Kidney (tissue), 14 donors: ENCODE measurements around the gene DNAH2. TPM values are rescaled to one million over a fixed set of nuclear protein-coding genes. Genes with fewer than 3 reads are reported as not detected.

ENCODE experiments used
- DNase-seq, 5 donors: peaks; one replicate each; pipeline ENCODE4 v3.0.0-alpha.2; 2013 to 2020
- FAIRE-seq: peaks from 2 replicates; lab custom pipeline; 2012; peaks lifted over from hg19 to GRCh38; lab: Jason Lieb, UNC
- H3K27ac ChIP-seq, 2 donors: one replicate each; pipeline ENCODE4 v1.7.0; 2013; ENCODE audit warnings: low read depth in 2 of 2, low read length in 2 of 2, inconsistent platforms in 1 of 2
- H3K27me3 ChIP-seq: one replicate; pipeline ENCODE4 v1.7.1; 2013; ENCODE audit warnings: low read length, inconsistent platforms; ENCODE audit not compliant: control insufficient read depth, insufficient read depth
- H3K36me3 ChIP-seq, 3 donors: one replicate each; pipeline versions ENCODE4 v1.7.0 to v1.7.1; 2013; ENCODE audit warnings: low read length in 3 of 3, control low read depth in 1 of 3, inconsistent platforms in 1 of 3; ENCODE audit not compliant: insufficient read depth in 3 of 3, control insufficient read depth in 2 of 3
- H3K4me1 ChIP-seq, 3 donors: one replicate each; pipeline versions ENCODE4 v1.7.0 to v1.7.1; 2013; ENCODE audit warnings: low read length in 3 of 3, inconsistent platforms in 1 of 3, low read depth in 1 of 3; ENCODE audit not compliant: control insufficient read depth in 2 of 3, insufficient read depth in 2 of 3
- H3K4me3 ChIP-seq, 3 donors: one replicate each; pipeline versions ENCODE4 v1.7.0 to v1.8.1; 2013; ENCODE audit warnings: low read length in 3 of 3, control low read depth in 1 of 3, inconsistent platforms in 1 of 3
- H3K9ac ChIP-seq, 3 donors: one replicate each; pipeline versions ENCODE4 v1.7.0 to v1.7.1; 2013; ENCODE audit warnings: low read length in 3 of 3, control low read depth in 1 of 3, inconsistent platforms in 1 of 3
- H3K9me3 ChIP-seq, 3 donors: one replicate each; pipeline versions ENCODE4 v1.7.0 to v1.7.1; 2013; ENCODE audit warnings: low read length in 3 of 3, control low read depth in 1 of 3, inconsistent platforms in 1 of 3; ENCODE audit not compliant: control insufficient read depth in 2 of 3, insufficient read depth in 1 of 3
- intact Hi-C: fragments of 100-400 bp; cut with DNase I; formaldehyde crosslinking; loops from one replicate; pipeline ENCODE4 v1.11.1; 2022
- polyA plus RNA-seq: library from polyadenylated mRNA; stranded (reverse); fragments of 350-450 nt; fragmentation: Illumina TruSeq; extraction: RNeasy Lipid Tissue Mini Kit (QIAGEN cat#74804); gene quantifications from one replicate; pipeline ENCODE4 v1.2.3, GENCODE V29; 2014; ENCODE audit warnings: low read depth, low replicate concordance; ENCODE audit not compliant: insufficient read depth
- total RNA-seq: library from RNA; stranded (reverse); fragmentation: NEBNext Ultra II Directional; extraction: Animal tissue kit (Norgen Biotek cat#: 25700); gene quantifications from one replicate; pipeline ENCODE4 v1.2.1, GENCODE V29; 2021
- TF ChIP-seq, protein P1 (sequence below): IDR thresholded peaks from 3 replicates; pipeline ENCODE4 v1.5.1; 2012; ENCODE audit warnings: mild to moderate bottlenecking, moderate library complexity, borderline replicate concordance; ENCODE audit not compliant: insufficient read depth; ENCODE audit errors: extremely low read depth
- donor health status: control.
- donor health status: control.
- donor health status: control.
- donor health status: control.
- donor health status: control.
- donor health status: DM: yes; HTN: yes; CAD: no.
- donor health status: Normal renal cell carcinoma (clear cell type).

Gene DNAH2
- total and polyA plus RNA-seq, 2 donors from 2014 or later, result 0.17 to 0.66 TPM

GRCh38 chr17:7695586-7695985, 22.0 kb upstream of the DNAH2 start:
- DNase-seq (no peak), FAIRE-seq (no peak)
- intact Hi-C loops, result no loop called here
- Histone ChIP-seq H3K4me1 (no peaks in the 10 kb centered on the region), H3K36me3 (peaks cover 0 to 2% (median 0%) of the 10 kb centered on the region in 3 donors), H3K27ac (no peak overlapping the region), H3K9ac (no peak overlapping the region), H3K9me3 (no peaks in the 10 kb centered on the region), H3K27me3 (no peaks in the 10 kb centered on the region), H3K4me3 (no peak overlapping the region)
- TF ChIP-seq, protein P1, sequence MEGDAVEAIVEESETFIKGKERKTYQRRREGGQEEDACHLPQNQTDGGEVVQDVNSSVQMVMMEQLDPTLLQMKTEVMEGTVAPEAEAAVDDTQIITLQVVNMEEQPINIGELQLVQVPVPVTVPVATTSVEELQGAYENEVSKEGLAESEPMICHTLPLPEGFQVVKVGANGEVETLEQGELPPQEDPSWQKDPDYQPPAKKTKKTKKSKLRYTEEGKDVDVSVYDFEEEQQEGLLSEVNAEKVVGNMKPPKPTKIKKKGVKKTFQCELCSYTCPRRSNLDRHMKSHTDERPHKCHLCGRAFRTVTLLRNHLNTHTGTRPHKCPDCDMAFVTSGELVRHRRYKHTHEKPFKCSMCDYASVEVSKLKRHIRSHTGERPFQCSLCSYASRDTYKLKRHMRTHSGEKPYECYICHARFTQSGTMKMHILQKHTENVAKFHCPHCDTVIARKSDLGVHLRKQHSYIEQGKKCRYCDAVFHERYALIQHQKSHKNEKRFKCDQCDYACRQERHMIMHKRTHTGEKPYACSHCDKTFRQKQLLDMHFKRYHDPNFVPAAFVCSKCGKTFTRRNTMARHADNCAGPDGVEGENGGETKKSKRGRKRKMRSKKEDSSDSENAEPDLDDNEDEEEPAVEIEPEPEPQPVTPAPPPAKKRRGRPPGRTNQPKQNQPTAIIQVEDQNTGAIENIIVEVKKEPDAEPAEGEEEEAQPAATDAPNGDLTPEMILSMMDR, result no peak

DNA sequence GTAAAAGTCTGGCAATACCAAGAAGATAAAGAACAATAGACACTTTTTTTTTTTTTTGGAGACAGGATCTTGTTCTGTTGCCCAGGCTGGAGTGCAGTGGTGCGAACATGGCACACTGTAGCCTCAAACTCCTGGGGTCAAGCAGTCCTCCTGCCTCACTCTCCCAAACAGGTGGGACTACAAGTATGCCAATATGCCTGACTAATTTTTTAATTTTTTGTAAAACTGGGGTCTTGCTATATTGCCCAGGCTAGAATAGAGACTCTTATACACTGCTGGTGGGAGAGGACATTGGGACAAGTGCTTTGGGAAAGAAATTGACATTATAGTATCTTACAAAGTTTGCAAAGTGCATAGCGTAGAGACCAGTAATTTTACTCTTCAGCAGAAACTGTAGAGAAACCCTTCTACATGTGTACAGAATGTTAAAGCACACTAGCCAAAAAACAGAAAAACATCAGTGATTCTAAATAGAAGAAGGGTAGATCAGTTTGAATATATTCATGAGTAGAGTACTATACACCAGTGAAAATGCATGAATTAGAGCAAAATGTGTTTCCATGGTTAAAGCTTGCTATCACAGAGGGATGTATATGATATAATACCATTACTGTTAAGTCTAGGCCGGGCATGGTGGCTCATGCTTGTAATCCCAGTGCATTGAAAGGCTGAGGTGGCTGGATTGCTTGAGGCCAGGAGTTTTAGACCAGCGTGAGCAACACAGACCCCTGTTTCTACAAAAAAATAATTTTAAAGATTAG, 19.5 kb upstream of the DNAH2 start:
- no peak overlapping the region for H3K27ac ChIP-seq

GRCh38 chr17:7700510-7700909, 17.0 kb upstream of the DNAH2 start:
- DNase-seq, result no peak
- Histone ChIP-seq H3K9me3 (no peaks in the 10 kb centered on the region), H3K27ac (no peak overlapping the region), H3K9ac (no peak overlapping the region), H3K4me1 (peaks cover 0 to 4% (median 0%) of the 10 kb centered on the region in 3 donors), H3K36me3 (peaks cover 0 to 11% (median 2%) of the 10 kb centered on the region in 3 donors), H3K27me3 (no peaks in the 10 kb centered on the region), H3K4me3 (no peak overlapping the region)
- TF ChIP-seq, protein P1, result no peak
- intact Hi-C loops, result no loop called here
- FAIRE-seq, result no peak

More for the DNA sequence above, 19.5 kb upstream of the DNAH2 start:
- intact Hi-C loops, result no loop called here
- H3K9me3 ChIP-seq, result no peaks in the 10 kb centered on the region
- peaks cover 0 to 11% (median 2%) of the 10 kb centered on the region in 3 donors for H3K36me3 ChIP-seq
- no peaks in the 10 kb centered on the region for H3K27me3 ChIP-seq
- H3K4me3 ChIP-seq, result no peak overlapping the region
- TF ChIP-seq, protein P1, result no peak
- no peak overlapping the region for H3K9ac ChIP-seq
- DNase-seq (no peak), FAIRE-seq (no peak)
- H3K4me1 ChIP-seq, result no peaks in the 10 kb centered on the region
